D721Med (cell line): ENCODE data around the gene CTBP1.

Experiments
- DNase-seq: peaks from one replicate; pipeline ENCODE4 v3.0.0; 2011; ENCODE audit warnings: low spot score; ENCODE audit not compliant: insufficient read length
- FAIRE-seq: peaks from 2 replicates; lab custom pipeline; 2011; peaks lifted over from hg19 to GRCh38; lab: Jason Lieb, UNC
- CTCF ChIP-seq: IDR thresholded peaks from 2 replicates; pipeline ENCODE4 v1.5.1; 2012; ENCODE audit warnings: mild to moderate bottlenecking, control low read depth; ENCODE audit not compliant: insufficient read depth; ENCODE audit errors: missing control alignments

Gene CTBP1

GRCh38 chr4:1221155-1221870 lies 27.6 kb downstream of the CTBP1 start:
- DNase-seq (no peak), FAIRE-seq (no peak)
- TF ChIP-seq CTCF, result no peak

GRCh38 chr4:1220566-1220965 lies 28.4 kb downstream of the CTBP1 start:
- no peak for DNase-seq
- no peak for TF ChIP-seq CTCF
- no peak for FAIRE-seq

- DNase-seq, result no peak
- TF ChIP-seq CTCF, result no peak
- FAIRE-seq, result no peak
Observed at GRCh38 chr4:1219566-1219950, 29.4 kb downstream of the CTBP1 start.

- no peak for TF ChIP-seq CTCF
- no peak for FAIRE-seq
- no peak for DNase-seq
Observed at GRCh38 chr4:1218634-1219565, 30.0 kb downstream of the CTBP1 start.

GRCh38 chr4:1217366-1217765 lies 31.6 kb downstream of the CTBP1 start:
- TF ChIP-seq CTCF, result no peak
- FAIRE-seq, result no peak
- no peak for DNase-seq

- no peak for TF ChIP-seq CTCF
- no peak for DNase-seq
- FAIRE-seq, result no peak
Observed at GRCh38 chr4:1216869-1217294, 32.0 kb downstream of the CTBP1 start.
